ENCODE results near the gene RNFT2. TPM values are rescaled to one million over a fixed set of nuclear protein-coding genes. Genes with fewer than 3 reads are reported as not detected.
A peak's percentile ranks its signal among the peaks of the same experiment; 100 is the strongest.
"Not testable (repeated sequence)": the region's sequence is repeated elsewhere in the genome, so short reads cannot be mapped to it uniquely, and the experiment has no call there.

The RNFT2 gene
- total RNA-seq, 1 experiment from 2014 or later: 4.1 TPM

DNA sequence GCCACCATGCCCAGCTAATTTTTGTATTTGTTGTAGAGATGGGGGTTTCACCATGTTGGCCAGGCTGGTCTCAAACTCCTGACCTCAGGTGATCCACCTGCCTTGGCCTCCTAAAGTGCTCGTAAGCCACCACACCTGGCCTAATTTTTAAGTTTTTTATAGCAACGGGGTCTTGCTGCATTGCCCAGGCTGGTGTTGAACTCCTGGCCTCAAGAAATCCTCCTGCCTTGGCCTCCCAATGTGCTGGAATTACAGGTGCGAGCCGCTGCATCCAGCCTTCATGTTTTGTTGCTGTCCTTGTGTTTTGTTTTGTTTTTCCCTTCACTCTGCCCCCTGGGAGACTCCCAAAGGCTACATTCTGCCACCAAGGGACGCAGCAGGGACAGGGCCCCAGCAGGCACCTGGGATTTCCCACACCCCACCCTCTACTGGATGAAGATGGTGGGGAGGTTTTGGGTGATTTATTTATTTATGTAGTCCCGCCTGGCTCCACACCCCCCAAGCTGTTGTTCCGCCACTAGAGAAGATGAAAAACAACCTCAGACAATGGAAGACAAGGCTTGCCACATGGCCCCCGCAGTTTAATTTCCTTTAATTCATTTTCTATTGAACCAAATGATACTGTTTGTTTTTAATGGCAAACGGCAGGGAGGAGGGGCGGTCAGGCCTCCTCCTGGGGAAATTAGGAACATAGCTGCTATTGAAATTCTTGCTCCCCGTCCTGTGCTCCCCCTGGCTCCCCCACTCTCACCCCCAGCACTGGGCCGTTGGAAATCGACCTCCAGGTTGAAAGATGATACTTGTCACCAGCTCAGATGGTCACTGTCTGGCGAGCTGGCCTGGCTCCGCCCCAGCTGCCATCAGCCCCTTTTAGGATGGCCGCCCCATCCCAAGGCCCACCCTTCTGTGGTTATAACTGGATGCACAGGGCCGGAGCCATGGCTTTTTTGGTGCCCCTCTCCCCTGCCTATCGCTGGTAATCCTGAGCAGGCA lies 70.3 kb downstream of the RNFT2 start:
- in situ Hi-C loops (cut with HindIII; ENCODE audit: low pct_unique_long_range_greater_than_20kb, low sequenced_read_pairs): no loop called here
- no peak for DNase-seq (ENCODE audit: low read depth)

DNA sequence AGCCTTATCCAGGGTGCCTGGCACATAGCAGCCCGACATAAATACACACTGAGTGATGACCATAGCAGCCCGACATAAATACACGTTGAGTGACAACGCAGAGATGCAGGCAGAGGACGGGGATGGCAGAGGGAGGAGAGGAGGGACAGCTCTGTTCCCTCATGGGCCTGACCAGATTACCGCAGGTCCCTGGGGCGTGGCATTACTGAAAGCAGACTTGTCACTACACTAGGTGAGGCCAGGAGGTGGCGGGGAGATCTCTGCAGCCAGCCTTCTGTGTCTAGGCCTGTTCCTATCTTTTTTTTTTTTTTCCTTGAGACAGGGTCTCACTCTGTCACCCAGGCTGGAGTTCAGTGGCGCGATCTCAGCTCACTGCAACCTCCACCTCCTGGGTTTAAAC lies 74.1 kb downstream of the RNFT2 start:
- in situ Hi-C loops (cut with HindIII; ENCODE audit: low pct_unique_long_range_greater_than_20kb, low sequenced_read_pairs): no loop called here
- no peak for DNase-seq (ENCODE audit: low read depth)

DNA sequence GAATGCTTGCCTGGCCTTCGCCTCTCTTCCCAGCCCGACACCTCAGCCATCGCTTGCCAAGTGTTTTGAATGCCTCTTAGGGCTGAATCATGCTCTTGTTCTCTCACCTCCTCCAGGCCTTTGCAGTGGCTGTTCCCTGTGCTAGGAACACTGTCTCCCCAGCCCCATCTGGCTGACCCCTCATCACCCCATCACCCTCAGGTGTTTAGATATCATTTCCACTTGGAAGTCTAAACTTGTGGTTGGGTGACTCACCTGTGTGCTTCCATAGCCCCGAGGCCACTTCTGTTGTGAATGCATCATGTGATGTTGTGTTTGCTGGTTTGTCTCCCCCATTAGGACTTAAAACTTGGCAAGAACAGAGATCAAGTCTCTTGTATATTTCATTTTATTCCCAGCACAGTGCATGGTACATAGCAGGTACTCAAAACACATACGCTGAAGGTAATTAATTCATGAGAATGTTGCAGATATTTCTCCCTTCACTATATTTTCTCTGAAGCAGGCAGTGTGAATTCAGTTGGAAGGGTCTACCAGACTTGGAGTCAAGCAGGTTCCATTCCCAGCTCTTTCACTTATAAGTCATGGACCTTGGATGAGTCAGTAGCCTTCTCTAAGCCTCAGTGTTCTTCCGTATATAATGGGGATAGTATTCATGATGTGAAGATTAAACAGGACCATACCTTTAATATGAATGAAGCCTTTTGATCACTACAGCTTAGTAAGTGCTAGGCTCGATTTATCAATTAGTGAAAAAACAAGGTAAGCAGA lies 75.3 kb downstream of the RNFT2 start:
- DNase-seq (ENCODE audit: low read depth): peak; percentile 86
- in situ Hi-C loops (cut with HindIII; ENCODE audit: low pct_unique_long_range_greater_than_20kb, low sequenced_read_pairs): no loop called here

DNA sequence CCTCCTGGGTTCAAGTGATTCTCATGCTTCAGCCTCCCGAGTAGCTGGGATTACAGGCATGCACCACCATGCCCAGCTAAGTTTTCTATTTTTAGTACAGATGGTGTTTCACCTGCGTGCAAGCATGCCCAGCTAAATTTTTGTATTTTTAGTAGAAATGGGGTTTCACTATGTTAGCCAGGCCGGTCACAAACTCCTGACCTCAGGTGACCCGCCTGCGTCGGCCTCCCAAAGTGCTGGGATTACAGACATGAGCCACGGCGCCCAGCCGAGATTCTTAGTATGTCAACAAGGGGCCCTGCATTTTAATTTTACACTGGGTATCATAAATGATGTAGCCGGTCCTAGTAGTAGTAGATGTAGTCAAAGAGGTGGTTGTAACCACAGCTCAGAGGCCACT lies 76.7 kb downstream of the RNFT2 start:
- DNase-seq (ENCODE audit: low read depth); in situ Hi-C loops (cut with HindIII; ENCODE audit: low pct_unique_long_range_greater_than_20kb, low sequenced_read_pairs): not testable (repeated sequence)

DNA sequence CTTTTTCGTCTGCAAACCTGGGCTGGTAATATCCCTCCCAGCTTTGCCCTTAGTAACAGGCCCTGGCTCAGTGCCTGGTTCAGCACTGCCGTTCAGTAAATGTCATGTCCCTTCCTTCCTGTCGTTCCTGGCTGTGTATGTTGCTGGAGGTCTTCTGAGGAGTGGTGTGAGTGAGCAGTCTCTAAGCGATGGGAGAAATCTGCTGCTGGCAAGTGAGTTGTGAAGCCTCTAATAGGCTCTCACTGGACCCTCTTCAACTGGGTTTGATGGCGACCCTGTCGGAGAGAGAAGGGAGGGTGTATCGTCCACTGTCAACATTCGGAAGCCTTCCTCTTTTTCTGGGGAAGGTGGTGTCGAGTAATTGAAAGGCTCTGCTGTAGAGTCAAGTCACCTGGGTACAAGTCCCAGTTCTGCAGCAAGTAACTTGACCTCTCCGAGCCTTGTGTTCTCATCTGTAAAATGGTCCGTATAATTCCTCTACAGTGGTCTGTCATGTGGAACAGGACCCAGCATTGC lies 80.3 kb downstream of the RNFT2 start:
- in situ Hi-C loops (cut with HindIII; ENCODE audit: low pct_unique_long_range_greater_than_20kb, low sequenced_read_pairs): no loop called here
- no peak for DNase-seq (ENCODE audit: low read depth)

DNA sequence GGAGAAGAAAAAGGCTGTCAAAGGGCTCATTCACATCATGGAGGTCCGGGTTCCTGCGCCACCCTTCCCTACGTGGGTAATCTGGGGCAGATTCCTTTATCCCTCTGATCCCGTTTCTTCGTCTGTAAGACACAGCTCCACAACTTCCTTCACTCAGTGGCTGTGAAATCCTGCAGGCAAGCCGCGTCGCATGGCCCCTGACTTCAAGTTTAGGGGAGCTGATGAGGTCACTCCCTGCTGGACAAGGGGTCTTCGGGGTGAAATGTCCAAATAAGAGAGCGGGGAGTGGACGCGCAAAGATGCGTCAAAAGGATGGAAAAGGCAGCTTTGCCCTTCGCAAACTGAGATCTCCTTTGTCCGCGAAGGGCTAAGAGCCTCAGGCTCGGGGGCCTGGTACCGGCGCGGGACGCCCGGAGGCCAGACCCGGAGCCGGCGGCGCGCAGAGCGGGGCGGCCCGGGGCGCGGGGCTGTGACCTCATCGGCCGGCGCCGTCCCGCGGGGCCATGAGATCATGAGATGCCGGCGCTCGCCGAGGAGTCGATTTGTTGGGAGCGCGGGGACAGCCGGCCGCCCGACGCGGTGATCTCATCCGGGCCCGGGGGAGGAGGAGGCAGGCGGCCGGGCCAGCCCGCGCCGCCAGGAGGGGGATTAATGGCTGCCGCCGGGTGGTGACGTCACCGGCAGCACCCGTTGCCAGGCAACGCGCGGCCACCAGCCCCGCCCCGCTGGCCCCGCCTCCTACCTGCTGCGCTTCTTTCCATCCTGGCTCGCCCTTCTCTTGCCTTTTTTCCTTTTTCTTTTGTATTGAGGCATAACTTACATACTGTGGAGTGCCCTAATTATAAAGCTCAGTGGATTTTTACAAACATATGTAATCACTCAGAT lies 81.1 kb downstream of the RNFT2 start:
- in situ Hi-C loops (cut with HindIII; ENCODE audit: low pct_unique_long_range_greater_than_20kb, low sequenced_read_pairs): no loop called here
- peak; percentile 97 for DNase-seq (ENCODE audit: low read depth)

DNA sequence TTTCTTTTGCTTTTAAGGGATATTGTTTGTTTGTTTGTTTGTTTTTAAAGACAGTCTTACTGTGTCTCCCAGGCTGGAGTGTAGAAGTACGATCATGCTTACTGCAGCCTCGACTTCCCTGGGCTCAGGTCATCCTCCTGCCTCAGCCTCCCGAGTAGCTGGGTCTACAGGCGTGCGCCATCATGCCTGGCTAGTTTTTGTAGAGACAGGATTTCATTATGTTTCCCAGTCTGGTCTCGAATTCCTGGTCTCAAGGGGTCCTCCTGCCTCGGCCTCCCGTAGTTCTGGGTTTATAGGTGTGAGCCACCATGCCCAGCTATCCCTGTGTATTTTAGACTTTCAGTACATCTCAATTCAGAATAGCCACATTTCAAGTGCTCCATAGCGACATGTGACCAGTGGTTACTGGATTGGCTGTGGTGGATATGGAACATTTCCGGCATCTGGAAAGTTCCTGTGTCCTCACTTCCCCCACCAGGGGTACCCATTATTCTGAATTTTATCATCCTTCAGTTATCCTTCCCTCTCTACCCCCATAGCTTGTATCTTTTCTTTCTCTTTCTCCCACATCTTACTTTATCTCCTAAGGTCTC lies 82.0 kb downstream of the RNFT2 start:
- DNase-seq (ENCODE audit: low read depth): no peak
- in situ Hi-C loops (cut with HindIII; ENCODE audit: low pct_unique_long_range_greater_than_20kb, low sequenced_read_pairs): no loop called here

DNA sequence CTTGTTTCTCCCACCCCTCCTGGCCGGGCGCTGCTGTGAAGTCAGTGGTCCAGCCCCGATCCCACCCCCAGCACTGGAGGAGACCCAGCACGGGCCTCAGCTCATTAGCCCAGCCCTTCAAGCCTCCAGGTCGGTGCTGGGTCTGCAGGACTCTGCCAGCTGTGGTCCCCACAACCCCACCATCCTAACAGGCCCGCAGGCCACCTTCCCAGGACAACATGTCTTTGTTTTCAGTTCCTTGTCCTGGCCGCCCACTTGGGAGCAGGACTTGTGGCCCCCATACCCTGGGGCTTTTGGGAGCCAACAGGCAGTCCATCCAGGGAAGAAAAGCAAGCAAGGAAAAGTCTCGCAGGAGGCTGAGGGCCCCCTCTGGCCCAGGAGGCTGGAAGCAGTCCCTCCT lies 83.2 kb downstream of the RNFT2 start:
- DNase-seq (ENCODE audit: low read depth): no peak
- in situ Hi-C loops (cut with HindIII; ENCODE audit: low pct_unique_long_range_greater_than_20kb, low sequenced_read_pairs): no loop called here

DNA sequence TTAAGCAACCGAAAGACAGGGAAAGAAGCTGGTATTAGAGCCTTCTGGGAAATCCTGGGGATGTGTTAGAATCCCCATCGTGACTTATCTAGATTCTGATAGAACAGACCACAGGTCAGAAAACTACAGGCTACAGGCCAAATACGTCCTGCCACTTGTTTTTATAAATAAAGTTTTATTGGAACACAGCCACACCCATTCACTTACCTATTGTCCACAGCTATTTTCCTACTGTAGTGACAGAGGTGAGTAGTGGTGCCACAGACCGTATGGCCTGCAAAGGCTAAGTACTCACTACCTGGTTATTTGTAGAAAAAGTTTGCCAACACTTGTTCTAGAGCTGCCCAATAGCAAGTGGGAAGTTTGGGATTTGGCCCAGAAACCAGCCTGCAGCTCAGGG lies 89.3 kb downstream of the RNFT2 start:
- no peak for DNase-seq (ENCODE audit: low read depth)
- in situ Hi-C loops (cut with HindIII; ENCODE audit: low pct_unique_long_range_greater_than_20kb, low sequenced_read_pairs): no loop called here

DNA sequence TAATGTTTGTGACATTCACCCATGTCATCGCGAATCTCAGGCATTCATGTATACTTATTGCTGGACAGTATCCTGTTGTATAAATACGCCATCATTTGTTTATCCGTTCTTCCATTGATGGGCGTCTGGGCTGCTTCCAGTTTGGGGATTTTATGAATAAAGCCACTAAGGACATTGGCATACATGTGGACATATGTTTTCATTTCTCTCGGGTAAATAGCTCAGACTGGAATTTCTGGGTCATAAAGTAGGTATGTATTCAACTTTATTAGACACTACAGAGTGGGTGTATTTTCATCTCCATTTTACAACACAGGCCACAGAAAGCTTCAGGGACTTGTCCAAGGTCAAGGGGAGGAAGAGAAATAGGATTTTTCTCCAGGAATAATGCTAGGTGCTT lies 94.2 kb downstream of the RNFT2 start:
- DNase-seq (ENCODE audit: low read depth): no peak
- in situ Hi-C loops (cut with HindIII; ENCODE audit: low pct_unique_long_range_greater_than_20kb, low sequenced_read_pairs): no loop called here

DNA sequence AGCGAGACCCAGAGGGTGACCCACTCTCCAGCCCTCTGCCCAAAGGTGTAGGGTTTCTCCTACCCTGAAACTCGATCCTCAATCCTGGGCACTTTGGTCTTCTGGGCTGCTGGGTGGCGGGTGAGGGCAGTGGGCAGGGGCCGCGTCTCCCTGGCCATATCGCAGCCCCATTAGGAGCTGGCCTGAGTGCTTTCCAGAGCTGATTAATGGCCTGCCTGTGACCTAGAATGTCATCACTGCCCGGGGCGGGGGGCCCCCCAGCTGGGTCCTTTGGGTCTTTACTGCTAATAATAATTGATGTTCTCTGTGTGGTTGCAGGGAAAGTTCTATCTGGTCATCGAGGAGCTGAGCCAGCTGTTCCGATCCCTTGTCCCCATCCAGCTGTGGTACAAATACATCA lies 95.4 kb downstream of the RNFT2 start:
- in situ Hi-C loops (cut with HindIII; ENCODE audit: low pct_unique_long_range_greater_than_20kb, low sequenced_read_pairs): no loop called here

DNA sequence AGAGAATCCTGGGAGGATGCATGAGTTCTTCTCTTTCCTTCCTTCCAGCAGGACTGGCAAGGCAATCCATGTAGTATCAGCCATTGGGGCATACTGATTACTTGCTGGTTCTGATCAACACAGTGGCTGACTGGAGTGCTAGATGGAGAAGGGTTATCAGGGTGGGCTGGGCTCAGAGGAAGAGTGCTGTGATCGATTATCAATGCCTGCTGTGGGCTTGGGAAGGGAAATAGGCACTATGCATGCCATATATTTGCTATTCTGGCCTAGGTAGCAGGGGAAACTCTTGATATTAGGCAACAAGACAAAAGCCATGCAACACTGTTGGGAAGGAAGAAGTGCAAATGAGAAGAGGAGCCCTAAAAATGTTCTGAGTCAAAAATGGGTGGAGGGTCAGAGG lies 97.4 kb downstream of the RNFT2 start:
- DNase-seq (ENCODE audit: low read depth): no peak
- in situ Hi-C loops (cut with HindIII; ENCODE audit: low pct_unique_long_range_greater_than_20kb, low sequenced_read_pairs): no loop called here

More for the DNA sequence above, 95.4 kb downstream of the RNFT2 start:
- DNase-seq (ENCODE audit: low read depth): no peak

DNA sequence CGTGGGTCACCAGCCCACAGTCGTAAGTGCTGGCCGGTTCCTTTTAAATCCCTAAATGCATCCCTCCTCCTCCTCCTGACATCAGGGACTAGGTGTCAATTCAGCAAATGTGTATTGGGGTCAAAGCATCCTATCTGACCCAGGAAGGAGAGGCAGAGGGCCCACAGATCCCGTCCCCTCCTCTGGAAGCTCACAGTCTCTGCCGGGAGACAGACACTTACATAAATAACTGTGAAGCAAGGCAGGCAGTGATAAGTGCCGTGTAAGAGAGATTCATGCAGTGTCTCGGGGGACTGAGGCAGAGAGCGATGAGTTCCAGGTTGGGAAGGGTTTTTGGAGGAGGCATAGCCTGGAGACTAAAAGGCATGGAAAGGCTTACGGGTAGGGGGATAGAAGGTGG lies 99.0 kb downstream of the RNFT2 start:
- in situ Hi-C loops (cut with HindIII; ENCODE audit: low pct_unique_long_range_greater_than_20kb, low sequenced_read_pairs): no loop called here
- DNase-seq (ENCODE audit: low read depth): no peak

DNA sequence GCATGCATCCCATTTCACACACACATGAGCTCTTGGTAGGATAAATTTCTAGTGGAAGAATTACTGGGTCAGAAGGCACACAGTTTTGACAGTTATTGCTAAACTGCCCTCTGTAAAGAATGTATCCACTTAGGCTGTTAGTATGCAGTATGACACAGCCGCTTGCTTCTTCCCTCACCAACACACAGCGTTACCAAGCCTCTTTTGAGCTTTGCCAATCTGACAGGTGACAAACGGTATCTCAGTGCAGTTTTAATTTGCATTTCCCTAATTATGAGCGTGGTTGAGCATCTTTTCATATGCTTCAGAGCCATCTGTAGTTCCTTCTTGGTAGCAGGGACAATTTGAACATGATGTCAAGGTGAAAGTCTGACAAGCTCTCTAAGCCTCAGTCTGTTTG lies 100.2 kb downstream of the RNFT2 start:
- in situ Hi-C loops (cut with HindIII; ENCODE audit: low pct_unique_long_range_greater_than_20kb, low sequenced_read_pairs): no loop called here
- DNase-seq (ENCODE audit: low read depth): no peak

DNA sequence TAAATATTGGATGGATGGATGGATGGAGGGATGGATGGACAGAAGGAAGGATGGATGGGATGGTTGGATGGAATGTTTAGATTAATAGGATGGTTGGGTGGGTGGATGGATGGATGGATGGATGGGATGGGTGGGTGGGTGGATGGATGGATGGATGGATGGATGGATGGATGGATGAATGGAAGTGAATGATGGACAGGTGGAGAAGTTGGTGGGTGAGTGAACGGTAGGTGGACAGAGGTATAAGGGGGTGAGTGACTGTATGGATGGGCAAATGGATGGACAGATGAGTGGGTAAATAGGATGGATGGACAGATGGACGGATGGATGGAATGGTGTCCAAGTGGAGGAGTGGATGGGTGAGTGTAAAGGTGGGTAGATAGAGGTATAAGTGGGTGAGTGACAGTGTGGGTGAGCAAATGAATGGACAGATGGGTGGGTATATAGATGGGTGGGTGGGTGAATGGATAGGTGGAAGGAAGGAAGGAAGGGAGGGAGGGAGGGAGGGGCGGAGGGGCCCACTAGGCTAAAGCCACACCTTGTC lies 101.2 kb downstream of the RNFT2 start:
- DNase-seq (ENCODE audit: low read depth): no peak
- in situ Hi-C loops (cut with HindIII; ENCODE audit: low pct_unique_long_range_greater_than_20kb, low sequenced_read_pairs): no loop called here

DNA sequence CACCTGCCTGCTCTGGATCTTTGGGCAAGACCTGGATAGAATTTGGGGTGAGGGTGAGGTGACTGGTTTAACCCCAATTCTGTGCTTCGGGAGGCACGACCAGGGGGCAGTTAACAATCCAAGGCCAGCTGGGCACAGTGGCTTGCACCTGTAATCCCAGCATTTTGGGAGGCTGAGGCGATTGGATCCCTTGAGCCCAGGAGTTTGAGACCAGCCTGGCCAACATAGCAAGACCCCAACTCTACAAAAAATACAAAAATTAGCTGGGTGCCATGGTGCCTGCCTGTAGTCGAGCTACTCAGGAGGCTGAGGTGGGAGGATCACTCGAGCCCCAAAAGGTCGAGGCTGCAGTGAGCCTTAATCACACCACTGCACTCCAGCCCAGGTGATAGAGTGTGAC lies 105.0 kb downstream of the RNFT2 start:
- no peak for DNase-seq (ENCODE audit: low read depth)
- in situ Hi-C loops (cut with HindIII; ENCODE audit: low pct_unique_long_range_greater_than_20kb, low sequenced_read_pairs): no loop called here

DNA sequence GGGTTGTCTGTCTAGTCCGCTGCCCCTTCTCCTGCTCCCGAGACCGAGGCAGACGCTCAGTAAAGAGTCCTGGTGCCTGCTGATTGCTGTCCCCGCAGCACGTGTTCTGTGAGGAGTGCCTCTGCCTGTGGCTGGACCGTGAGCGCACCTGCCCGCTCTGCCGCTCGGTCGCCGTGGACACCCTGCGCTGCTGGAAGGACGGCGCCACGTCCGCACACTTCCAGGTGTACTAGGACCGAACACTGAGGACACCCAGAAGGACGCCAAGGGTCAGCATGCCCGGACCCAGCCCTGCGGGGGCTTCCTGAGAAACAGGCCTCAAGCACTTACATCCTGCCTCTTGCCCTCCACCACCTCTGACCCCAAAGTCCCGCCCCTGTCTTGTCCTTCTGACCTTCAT lies 111.1 kb downstream of the RNFT2 start:
- in situ Hi-C loops (cut with HindIII; ENCODE audit: low pct_unique_long_range_greater_than_20kb, low sequenced_read_pairs): no loop called here
- DNase-seq (ENCODE audit: low read depth): no peak

DNA sequence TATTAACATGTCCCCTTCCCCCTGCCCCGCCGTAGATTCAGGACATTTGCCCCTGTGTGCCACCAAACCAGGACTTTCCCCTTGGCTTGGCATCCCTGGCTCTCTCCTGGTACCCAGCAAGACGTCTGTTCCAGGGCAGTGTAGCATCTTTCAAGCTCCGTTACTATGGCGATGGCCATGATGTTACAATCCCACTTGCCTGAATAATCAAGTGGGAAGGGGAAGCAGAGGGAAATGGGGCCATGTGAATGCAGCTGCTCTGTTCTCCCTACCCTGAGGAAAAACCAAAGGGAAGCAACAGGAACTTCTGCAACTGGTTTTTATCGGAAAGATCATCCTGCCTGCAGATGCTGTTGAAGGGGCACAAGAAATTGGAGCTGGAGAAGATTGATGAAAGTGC lies 114.2 kb downstream of the RNFT2 start:
- in situ Hi-C loops (cut with HindIII; ENCODE audit: low pct_unique_long_range_greater_than_20kb, low sequenced_read_pairs): no loop called here
- no peak for DNase-seq (ENCODE audit: low read depth)

Data from Caki2 (cell line).